Body of pancreas (tissue), 4 donors: ENCODE measurements around the gene INTS11. TPM values are rescaled to one million over a fixed set of nuclear protein-coding genes. Genes with fewer than 3 reads are reported as not detected.
A peak's percentile ranks its signal among the peaks of the same experiment; 100 is the strongest.

Experiments used
- ATAC-seq: fragments of 150-250 bp; one replicate; pipeline ENCODE4 v1.9.1; 2016
- DNase-seq, 4 donors: peaks; one replicate each; pipeline ENCODE4 v3.0.0-alpha.2; 2019
- H3K27ac ChIP-seq, 4 donors: fragments of 200-600 bp; sonication (generic); 1 replicate in 3 of 4; 2 replicates in 1 of 4; pipeline versions ENCODE4 v1.5.1 to v1.6.1; 2016 to 2019; ENCODE audit warnings: mild to moderate bottlenecking in 1 of 4, mixed read lengths in 1 of 4, moderate library complexity in 1 of 4
- H3K27me3 ChIP-seq, 2 donors: fragments of 200-600 bp; sonication (generic); one replicate each; pipeline ENCODE4 v1.6.0; 2016; ENCODE audit warnings: mild to moderate bottlenecking in 1 of 2
- H3K36me3 ChIP-seq, 2 donors: fragments of 200-600 bp; sonication (generic); replicated peaks in 1 of 2; 2 replicates each; pipeline ENCODE4 v1.5.1; 2016; ENCODE audit warnings: low read depth in 2 of 2; ENCODE audit not compliant: insufficient read depth in 1 of 2
- H3K4me1 ChIP-seq: fragments of 200-600 bp; sonication (generic); one replicate; pipeline ENCODE4 v1.6.0; 2016
- H3K4me3 ChIP-seq, 2 donors: fragments of 200-600 bp; sonication (generic); 1 replicate in 1 of 2; 2 replicates in 1 of 2; pipeline ENCODE4 v1.5.1; 2016 to 2019
- H3K9me3 ChIP-seq, 3 donors: fragments of 200-600 bp; sonication (generic); 1 replicate in 2 of 3; 2 replicates in 1 of 3; pipeline ENCODE4 v1.5.1; 2016
- CTCF ChIP-seq, 7 experiments: fragments of 450-650 bp in 4 of 7; fragments of 200-600 bp in 3 of 7; sonication (generic) in 3 of 7; IDR thresholded peaks; one replicate each; pipeline ENCODE4 v1.5.1; 2016 to 2019; ENCODE audit warnings: antibody characterized with exemption in 7 of 7
- POLR2A ChIP-seq, 3 donors: fragments of 450-650 bp; IDR thresholded peaks; one replicate each; pipeline ENCODE4 v1.6.1; 2016; ENCODE audit warnings: antibody characterized with exemption in 3 of 3, mild to moderate bottlenecking in 2 of 3
- WGBS, 2 donors: methylation state at CpG; one replicate each; pipeline ENCODE4 v1.1.5; 2017; 5-methylcytosine and 5-hydroxymethylcytosine counted together
- intact Hi-C: fragments of 100-400 bp; cut with DNase I; formaldehyde crosslinking; loops from one replicate; pipeline ENCODE4 v1.15.1; 2023
- total RNA-seq, 2 donors: library from RNA; depleted of rRNA; stranded (reverse); fragments of >200 nt; gene quantifications; one replicate each; pipeline ENCODE4 v1.1.0, GENCODE V29; 2016

Gene INTS11
- total RNA-seq, 2 donors from 2014 or later: 89.0 to 189 TPM

DNA sequence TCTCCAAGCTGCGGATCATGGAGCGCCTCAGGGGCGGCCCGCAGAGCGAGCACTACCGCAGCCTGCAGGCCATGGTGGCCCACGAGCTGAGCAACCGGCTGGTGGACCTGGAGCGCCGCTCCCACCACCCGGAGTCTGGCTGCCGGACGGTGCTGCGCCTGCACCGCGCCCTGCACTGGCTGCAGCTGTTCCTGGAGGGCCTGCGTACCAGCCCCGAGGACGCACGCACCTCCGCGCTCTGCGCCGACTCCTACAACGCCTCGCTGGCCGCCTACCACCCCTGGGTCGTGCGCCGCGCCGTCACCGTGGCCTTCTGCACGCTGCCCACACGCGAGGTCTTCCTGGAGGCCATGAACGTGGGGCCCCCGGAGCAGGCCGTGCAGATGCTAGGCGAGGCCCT is 2.8 kb upstream of the INTS11 start:
- Histone ChIP-seq H3K27ac (no peak overlapping the region), H3K4me1 (peaks cover 31% of the 10 kb centered on the region), H3K9me3 (no peaks in the 10 kb centered on the region), H3K27me3 (no peaks in the 10 kb centered on the region), H3K4me3 (no peak overlapping the region), H3K36me3 (peaks cover 3 to 8% of the 10 kb centered on the region in 2 donors)
- TF ChIP-seq CTCF (IDR thresholded peaks at IDR 0.05): no peak
- WGBS, 2 donors: 86 to 91% methylated on average over 25 to 39 of the region's 40 CpGs
- DNase-seq: no peak
- intact Hi-C loops: no loop called here
- no peak for ATAC-seq

DNA sequence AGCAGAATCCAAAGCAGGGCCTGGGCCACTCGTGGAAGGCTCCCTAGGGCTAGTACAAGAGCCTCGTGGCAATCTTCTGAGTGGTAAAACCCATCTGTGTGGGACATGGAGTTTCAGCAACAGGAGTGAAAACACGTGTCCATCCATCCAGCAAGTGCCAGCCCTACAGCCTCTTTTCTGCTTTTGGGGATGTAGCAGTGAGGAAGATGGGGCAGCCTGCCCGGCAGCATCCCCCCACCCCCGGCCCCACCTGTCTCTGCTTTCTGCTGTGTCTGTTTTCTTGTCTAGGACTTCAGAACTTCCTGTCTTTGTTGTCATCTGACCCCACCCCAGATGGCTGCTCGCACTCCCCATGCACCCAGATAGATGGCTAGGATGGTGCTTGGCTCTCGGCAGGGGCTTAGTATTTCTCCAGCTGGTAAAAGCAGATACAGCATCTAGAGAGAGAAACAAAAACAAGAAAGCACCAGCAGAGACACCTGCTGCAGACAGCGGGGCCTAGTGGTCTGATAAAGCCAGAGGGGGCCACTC is 1.7 kb upstream of the INTS11 start:
- Histone ChIP-seq H3K27me3 (no peaks in the 10 kb centered on the region), H3K9me3 (no peaks in the 10 kb centered on the region), H3K4me3 (no peak overlapping the region), H3K36me3 (peaks cover 3 to 8% of the 10 kb centered on the region in 2 donors), H3K27ac (peak overlapping the region; percentile 22 to 95 (median 84)), H3K4me1 (peaks cover 42% of the 10 kb centered on the region)
- DNase-seq (no peak), ATAC-seq (no peak)
- TF ChIP-seq CTCF (IDR thresholded peaks at IDR 0.05) (no peak), POLR2A (IDR thresholded peaks at IDR 0.05) (no peak)
- 50 to 68% methylated on average over 6 to 8 of the region's 8 CpGs for WGBS, 2 donors
- intact Hi-C loops: no loop called here

- 17 to 20% methylated on average over 7 to 16 of the region's 16 CpGs for WGBS, 2 donors
- intact Hi-C loops: no loop called here
- peaks cover 3 to 8% of the 10 kb centered on the region in 2 donors for H3K36me3 ChIP-seq
- peaks cover 49% of the 10 kb centered on the region for H3K4me1 ChIP-seq
- no peaks in the 10 kb centered on the region for H3K9me3 ChIP-seq
- no peak for ATAC-seq
- no peaks in the 10 kb centered on the region for H3K27me3 ChIP-seq
- TF ChIP-seq CTCF (IDR thresholded peaks at IDR 0.05) (no peak), POLR2A (IDR thresholded peaks at IDR 0.05) (no peak)
- H3K4me3 ChIP-seq: peak overlapping the region; percentile 89
- H3K27ac ChIP-seq: peak overlapping the region; percentile 78 to 95 (median 90)
- peak; percentile 63 to 85 (median 75) for DNase-seq
These were observed 1.0 kb upstream of the INTS11 start for GRCh38 chr1:1325288-1326074.

DNA sequence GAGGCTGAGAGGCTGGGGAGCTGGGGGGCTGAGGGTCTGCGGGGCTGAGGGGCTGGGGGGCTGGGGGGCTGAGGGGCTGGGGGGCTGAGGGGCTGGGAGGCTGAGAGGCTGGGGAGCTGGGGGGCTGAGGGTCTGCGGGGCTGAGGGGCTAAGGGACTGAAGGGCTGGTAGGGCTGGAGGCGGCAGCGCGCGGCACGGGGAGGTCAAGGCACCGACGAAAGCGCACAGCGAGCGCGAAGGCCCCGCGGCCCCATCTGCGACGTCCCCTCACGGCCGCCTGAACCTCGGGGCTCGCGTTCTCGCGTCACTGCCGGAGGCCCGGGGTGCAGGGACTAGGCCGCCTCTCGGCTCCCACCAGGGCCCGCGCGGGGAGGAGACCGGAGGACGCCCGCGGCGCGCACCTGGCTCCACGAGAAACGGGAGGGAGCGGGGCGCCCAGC is 356 bp downstream of the INTS11 start:
- ATAC-seq: no peak
- Histone ChIP-seq H3K36me3 (peaks cover 3 to 8% of the 10 kb centered on the region in 2 donors), H3K4me3 (peak overlapping the region; percentile 89), H3K4me1 (peaks cover 50% of the 10 kb centered on the region), H3K9me3 (no peaks in the 10 kb centered on the region), H3K27me3 (no peaks in the 10 kb centered on the region), H3K27ac (peak overlapping the region; percentile 78 to 95 (median 90))
- no peak for DNase-seq
- intact Hi-C loops: no loop called here
- TF ChIP-seq CTCF (IDR thresholded peaks at IDR 0.05): no peak
- 0% methylated on average over 4 to 25 of the region's 41 CpGs for WGBS, 2 donors
